ENCODE results near the gene WFDC1.

Gene WFDC1

DNA sequence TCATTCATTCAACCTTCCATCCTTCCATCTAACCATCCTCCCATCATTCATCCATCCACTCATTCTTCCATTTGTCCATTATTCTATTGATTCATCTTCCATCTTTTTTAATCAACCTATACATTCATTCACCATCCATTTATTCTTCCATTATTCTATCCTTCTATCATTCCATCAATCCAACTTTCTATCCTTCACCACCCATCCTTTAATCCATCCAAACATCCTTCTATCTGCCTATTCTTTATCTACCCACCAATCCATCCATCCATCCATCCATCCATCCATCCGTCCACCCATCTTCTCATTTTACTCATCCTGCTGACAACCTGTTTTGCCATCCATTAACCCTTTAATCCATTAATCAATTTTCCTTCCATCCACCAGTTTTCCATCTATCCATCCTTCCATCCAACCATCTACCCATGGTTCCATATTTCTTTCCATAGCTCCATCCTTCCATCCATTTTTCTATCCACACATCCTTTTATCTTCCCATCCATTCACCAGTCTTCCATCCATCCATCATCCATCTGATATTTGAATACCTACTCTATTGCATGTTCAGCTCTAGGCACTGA lies 21.8 kb upstream of the WFDC1 start:
- no peak for DNase-seq (ENCODE audit: low spot score)

DNA sequence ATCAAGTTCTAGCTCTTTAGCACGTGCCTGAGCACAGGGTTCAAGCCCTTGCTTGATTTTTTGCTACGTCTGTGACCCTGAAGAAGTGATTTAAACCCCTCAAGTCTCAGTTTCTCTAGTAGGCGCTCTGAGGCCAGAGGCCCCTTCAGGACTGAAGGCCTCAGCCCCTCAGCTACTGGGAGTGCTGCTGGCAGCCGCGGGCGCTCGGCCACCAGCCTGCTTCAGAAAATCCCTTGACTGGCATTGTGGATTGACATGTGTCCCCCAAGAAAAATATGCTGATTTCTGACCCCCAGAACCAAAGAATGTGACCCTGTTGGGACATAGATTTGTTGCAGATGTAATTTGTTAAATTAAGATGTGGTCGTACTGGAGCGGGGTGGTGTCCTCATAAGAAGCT lies 20.2 kb upstream of the WFDC1 start:
- DNase-seq (ENCODE audit: low spot score) = no peak

DNA sequence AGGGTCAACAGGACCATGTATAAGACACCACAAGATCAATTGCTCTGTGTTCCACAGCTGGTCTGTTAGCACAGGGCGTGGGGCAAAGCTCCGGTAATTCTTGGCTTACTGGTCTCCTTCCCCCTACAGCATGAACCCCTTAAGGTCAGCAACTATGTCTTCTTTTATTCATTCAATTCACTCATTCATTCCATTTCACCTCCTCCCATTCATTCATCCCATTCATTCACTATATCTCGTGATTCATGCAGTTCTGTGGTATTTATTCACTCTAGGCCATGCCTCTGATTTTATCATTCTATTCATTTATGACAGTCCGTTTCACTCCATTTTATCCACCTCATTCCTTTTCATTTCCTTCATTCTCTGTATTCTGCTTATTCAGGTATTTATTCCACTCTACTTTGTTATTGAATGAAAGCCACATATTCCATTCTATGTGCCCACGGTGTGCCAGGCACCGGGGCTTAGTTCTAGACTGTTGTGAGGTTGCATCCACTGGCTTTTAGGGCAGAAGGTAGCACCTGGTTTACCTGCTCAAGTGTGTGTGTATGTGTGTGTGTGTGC lies 19.0 kb upstream of the WFDC1 start:
- no peak for DNase-seq (ENCODE audit: low spot score)

DNA sequence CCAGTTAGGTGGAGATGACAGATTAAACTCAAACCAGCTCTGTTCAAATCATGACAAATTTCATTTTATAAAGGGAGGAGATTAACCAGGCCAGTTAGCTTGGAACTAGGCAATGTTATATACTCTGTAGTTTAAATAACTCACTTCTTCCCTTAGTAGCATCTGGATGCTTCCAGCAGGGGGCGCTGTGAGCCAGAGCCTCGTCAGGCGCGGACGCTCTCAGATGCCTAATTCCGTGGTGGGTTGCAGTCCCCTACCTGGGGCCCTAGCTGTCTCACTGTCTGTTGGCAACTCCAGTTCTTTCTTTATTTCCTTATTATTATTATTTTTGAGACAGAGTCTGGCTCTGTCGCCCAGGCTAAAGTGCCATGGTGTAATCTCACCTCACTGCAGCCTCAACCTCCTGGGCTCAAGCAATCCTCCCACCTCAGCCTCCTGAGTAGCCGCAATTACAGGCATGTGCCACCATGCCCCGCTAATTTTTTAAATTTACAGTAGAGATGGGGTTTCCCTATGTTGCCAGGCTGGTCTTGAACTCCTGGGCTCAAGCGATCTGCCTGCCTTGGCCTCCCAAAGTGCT lies 17.3 kb upstream of the WFDC1 start:
- DNase-seq (ENCODE audit: low spot score) = peak; percentile 42

DNA sequence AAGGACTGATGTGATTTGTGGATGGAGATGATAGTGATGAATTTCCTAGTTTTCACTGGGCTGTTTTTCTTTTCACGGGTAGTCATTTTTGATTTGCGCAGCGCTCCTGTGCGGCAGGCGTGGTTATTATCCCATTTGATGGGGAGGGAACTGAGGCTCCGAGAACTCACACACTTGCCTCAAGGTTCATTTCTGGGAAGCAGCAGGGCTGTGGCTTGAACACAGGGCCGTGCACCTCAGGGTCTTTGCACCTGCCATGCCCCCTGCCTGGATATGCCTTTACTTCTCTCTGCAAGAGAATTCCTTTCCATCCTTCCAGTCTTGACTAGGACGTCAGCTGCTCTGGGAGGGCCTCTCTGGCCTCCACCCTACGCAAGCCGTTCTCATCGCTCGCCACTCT lies 16.3 kb upstream of the WFDC1 start:
- no peak for DNase-seq (ENCODE audit: low spot score)

DNA sequence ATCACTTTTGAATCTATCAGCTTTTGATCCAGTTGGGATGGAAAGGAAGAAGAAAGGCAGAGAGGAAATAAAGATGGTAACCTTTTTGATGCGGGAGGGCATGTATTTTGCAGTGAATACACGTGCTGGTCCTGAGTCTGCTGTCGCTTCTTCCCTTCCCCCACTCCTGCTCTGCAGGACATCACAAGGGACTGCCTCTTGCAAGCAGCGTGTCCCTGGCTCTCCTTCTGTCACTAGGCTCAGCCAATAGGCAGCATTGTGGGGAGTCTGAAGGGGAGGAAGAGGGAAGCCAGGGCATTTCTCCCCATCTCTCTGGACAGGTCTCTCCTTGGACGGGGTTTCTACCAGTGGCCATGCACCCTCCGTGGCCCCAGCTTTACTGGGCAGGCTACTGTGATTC lies 15.7 kb upstream of the WFDC1 start:
- DNase-seq (ENCODE audit: low spot score) = no peak

DNA sequence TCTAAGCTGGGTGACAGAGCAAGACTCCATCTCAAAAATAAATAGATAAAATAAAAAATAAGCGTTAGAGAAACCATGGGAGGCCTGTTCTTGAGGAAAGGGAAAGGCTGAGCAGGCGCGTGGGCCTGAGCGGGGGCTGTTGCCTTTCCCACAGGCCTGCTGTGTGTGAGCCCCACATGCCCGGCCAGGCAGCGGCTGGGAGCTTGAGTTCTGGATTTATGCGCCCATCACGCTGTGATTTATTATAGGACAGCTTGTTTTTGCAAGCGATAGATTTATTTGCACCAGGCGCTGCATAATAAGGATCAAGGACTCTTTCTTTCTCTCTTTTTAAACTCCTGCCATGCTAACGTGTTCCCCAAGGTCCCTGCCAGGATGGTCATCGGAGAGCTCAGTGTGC lies 14.8 kb upstream of the WFDC1 start:
- DNase-seq (ENCODE audit: low spot score) = no peak

DNA sequence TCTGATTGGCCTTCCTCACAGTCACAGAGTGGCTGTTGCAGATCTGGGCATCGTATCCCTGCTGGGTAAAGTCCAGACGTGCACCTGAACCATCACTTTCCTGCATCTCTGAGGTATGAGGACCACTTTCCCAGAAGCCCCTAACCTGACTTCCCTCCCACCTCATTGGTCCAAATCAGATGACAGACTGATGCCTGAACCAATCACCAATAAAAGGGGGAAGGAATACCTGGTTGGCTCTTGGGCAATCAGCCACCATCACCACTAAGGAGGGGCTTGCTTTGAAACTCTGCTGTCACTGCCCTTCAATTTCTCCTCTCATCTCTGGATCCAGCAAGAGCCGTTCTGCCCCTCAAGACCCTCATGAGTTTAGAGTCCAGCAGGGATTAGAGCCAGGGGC lies 13.6 kb upstream of the WFDC1 start:
- no peak for DNase-seq (ENCODE audit: low spot score)

DNA sequence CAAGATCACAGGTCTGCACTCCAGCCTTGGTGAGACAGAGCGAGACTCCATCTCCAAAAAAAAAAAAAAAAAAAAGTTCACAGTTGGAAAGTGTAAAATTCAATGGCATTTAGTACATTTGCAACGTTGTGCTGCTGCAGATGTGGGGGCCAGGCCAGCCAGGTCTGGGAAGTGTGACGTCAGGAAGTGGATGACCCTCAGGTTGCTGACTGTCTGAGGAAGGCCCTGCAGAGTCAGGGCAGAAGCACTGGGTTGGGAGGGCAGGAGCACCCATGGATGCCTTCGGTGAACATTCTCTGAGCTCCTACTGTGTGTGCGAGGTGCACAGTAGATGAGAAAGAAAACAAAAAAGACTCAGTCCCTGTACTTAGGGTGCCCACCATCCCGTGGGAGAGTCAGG lies 12.1 kb upstream of the WFDC1 start:
- no peak for DNase-seq (ENCODE audit: low spot score)

DNA sequence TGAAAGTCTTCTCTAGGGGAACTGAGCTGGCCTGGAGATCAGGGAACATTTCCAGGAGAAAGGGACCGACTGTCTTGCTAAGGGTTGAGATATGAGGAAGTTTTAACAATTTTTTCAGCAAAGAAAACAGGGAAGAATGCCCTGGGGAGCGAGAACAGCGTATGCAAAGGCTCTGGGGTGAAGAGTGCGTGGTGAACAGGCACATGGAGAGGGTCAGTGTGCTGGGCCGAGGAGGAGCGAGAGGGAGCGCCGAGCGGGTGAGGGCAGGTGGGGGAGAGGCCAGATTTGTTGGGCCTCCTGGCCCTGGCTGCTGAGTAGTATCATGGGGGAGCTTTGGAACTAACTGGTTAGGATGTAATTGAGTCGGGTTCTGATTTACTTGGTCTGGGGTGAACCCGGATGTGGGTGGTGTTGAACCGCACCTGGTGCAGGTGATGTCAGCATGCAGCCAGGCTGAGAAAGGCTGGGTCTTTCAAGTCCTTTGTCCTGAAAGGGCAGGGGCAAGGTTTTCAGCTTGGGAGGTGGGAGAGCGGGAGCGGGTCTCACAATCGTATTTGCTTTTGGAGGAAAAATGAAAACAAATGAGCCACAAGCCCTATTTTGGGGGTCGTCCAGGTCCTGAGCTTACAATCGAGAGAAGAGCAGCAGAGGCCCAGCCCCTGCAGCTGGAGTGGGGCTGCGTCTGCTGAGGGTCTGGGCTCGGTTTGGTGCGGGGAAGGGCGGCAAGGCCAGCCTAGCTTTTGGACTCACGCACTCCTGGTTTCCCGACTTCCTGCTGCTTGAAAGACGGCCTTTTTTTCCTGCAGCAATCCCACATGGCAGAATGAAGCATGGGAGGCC lies 11.1 kb upstream of the WFDC1 start:
- DNase-seq (ENCODE audit: low spot score) = no peak

DNA sequence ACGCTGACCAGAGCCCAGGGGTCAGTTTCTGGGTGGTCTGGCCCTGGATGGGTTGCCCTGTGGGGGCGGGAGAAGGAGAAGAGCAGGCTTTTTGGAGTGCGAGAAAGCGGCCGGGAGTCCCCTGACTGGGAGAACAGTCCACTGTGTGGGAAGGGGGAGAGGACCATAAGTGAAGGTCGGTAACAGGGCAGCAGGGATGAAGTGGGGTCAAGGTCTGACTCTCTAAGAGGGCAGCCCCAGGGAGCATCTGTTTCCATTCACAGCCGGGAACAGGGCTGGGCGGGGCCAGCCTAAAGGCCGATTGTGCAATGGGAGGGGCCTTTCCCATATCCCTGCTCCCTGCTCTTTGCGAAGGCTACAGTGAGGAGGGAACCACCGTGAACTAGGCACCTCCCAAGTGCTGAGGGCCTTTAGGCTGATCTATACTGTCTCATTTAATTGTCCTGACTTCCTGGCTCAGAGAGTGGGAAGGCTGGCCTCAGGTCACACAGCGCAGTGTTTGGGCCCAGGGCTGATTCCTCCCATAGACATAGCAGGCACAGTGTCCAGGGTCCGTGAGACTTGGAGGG lies 10.4 kb upstream of the WFDC1 start:
- DNase-seq (ENCODE audit: low spot score) = no peak

DNA sequence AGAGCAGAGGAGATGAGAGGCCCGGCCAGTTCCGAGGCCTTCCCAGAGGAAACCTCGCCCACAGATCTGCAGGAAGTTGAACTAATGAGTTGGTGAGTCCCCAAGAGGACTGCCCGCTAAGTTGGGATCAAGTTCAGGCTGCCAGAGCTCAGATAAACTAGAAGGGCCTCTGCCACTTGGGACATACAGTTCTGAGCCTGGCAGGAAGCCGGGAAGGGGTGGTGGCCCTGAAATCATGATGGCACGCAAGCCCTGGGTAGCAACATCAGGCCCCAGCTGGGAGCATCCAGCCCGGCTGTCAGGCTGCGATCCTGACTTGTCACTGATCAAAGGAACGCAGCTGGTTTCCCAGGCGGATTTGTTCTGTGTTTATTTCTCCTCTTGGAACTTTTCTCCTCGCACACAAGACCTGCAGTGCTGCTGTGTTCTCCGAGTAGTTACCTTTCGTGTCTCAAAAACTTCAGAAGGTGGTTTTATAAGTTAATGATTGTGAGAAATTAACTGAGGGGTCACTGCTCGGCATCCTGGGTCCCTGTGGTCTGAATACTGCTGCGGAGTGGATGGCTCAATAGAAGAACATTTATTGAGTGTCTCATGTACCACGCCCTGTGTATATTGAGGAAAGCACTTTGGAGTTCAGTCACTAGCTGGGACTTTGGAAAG lies 8.0 kb upstream of the WFDC1 start:
- DNase-seq (ENCODE audit: low spot score) = no peak

DNA sequence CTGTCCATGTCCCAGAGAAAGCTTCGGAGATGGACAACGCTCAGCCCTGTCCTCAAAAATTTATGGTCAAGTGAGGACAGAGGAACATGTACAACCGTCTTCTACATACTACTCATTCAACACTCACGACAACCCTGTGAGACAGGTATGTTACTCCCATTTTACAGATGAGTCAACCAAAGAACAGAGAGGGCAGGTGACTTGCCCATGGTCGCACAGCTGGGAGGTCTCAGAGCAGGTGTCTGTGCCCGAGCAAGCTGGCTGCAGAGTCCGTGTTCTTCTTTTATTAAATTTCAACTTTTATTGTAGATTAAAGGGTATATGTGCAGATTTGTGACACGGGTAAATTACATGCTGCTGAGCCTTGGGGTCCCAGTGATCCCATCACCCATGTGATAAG lies 5.8 kb upstream of the WFDC1 start:
- DNase-seq (ENCODE audit: low spot score) = no peak

DNA sequence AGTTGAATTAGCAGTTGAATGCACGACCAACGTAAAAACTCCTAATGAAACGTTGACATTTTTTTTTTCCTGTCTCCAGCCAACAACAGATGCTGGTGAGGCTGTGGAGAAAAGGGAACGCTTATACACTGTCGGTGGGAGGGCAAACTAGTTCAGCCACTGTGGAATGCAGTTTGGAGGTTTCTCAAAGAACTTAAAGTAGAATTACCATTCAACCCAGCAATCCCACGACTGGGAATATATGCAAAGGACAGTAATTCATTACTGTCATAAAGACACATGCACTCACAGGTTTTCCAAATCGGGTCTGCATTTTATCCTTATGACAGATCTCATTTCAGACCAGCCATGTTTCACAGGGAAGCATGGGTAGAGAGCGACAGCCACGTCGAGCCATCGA lies 3.5 kb upstream of the WFDC1 start:
- no peak for DNase-seq (ENCODE audit: low spot score)

DNA sequence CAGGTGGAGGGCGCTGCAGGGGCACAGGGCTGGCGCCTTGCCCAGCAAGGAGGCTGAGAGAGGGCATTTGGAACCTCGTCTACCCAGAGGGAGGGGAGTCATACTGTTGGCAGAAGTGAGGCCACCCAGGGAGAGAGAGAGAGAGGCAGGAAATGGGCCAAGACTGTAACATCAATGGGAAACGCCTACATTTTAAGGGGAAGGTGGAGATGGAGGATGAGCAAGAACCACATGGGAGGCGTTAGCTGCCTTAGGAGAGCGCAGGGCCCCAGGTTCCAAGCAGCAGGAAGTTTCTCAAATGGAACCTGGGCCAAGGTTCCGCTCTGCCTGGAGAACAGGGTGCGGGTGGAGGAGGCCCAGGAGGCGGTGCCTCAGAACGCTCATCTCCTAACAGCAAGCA lies 2.7 kb upstream of the WFDC1 start:
- DNase-seq (ENCODE audit: low spot score) = no peak

DNA sequence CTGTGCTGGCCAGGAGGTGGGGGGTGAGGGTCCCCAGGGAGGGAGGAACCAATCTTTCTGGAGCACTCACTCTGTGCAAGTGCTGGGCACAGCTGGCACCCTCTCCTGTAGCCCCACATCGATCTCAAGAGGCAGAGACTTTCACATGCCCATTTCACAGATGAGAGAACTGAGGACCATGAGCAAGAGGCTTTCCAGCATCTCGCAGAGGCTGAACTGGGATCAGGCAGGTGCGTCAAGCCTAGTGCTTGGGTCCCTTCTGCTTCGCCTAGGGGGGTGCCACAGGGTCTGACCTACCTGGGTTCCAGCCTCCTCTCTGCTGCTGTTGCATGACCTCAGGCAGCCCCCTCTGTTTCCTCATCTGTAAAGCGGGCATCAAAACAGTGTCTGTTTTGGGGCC lies 1.3 kb upstream of the WFDC1 start:
- DNase-seq (ENCODE audit: low spot score) = no peak

DNA sequence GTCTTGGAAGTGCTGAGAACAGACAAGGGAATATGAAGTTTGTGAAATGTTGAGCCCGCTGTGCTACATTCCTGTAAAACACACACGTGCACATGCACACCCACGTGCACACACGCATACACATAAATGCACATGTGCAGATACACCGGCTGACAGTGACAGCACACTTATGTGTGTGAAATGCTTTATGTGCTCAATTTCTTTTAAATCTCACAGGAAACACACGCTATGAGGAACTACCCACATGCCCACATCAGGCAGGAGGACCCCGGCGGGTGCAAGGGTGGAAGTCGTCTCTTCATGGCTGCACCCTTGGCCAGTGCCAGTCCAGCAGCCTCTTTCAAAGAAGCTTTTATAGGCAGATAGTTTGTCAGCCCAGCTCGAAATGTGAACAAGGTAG lies 561 bp upstream of the WFDC1 start:
- no peak for DNase-seq (ENCODE audit: low spot score)

DNA sequence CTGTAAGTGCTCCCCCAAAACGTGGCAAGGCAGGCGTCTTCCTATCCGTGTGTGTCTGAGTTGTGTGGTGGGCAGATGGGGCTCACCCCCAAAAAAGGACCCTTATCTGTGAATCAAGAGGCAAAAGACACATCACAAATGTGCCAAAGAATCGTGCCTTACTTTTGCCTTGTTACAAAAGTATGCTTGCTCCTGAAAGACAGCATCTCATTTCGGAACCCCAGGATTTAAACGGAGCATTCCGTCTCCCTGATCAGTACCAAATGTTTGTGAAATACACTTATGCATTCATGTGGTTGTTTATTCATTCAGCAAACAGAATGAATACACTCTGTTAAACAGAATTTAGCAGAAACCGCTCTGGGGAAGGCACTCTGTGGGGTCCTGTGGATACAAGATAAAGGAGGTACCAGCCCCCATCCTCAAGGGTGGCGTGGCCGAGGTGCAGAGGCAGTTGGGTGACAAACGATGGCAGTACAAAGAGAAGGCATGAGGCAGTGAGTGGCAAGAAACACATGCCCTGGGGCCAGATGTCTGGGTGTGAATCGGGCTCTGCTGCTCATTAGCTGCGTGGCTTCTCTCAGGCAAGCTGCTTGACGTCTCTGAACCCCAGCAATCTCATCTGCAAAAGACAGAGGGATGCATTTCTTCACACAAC lies 654 bp downstream of the WFDC1 start:
- no peak for DNase-seq (ENCODE audit: low spot score)

DNA sequence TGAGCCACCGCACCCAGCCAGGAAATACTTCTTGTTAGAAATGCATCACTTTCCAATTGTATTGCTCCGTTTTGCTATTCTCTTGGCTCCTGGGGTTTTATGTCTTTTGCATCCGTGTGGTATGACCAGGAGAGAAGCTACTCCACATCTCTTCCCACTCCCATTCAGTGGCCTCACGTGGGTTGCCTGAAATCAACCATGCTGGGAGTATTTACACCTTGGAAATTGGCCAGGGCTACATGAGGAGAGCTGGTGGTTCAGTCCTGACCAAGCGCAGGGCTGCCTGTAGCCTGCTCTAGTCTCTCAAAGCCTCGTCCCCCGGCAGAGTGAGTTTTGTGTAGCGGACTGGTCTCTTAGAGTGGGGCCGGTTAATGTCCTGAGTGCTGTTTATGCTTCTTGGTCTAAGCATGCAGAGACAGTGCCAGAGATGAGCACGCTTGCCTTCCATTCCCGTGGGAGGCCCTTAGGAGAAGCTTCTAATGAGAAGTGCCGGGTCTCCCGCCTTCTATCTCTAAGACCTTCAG lies 3.8 kb downstream of the WFDC1 start:
- DNase-seq (ENCODE audit: low spot score) = no peak

DNA sequence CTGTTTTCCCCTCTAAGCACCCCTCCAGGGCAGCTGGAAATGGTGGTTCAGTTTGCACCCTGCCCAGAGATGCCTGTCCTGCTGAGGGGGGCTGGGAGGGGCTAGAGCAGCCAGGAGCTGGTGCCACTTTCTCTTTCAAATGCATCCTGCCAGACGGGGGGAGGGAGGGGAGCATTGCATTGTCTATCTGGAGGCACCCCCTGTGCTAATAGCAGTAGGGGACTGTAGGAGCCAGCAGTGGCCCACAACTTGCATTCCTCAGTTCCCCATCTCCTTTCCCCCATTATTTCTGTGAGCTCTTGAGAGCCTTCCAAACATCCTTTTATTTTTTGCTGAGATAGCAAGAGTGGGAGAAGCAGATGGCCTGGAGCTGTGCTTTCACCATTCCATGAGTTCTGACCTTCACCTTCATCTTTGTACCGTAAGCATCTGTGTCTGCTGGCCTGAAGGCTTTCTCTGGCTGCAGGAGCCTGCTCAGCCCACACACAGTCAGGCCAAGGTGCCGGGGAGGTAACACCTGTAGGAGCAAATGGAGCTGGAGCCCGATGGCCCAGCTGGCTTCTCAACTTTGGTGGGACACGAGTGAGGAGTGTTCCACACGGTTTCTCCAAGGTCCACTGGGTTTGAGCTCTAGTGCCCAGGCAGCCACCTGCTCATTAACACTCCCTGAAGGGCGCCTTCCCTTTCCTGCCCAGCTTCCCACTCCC lies 5.2 kb downstream of the WFDC1 start:
- no peak for DNase-seq (ENCODE audit: low spot score)
